ENCODE results near the gene POLD1. TPM values are rescaled to one million over a fixed set of nuclear protein-coding genes. Genes with fewer than 3 reads are reported as not detected.

POLD1 gene
- total and polyA plus RNA-seq, 2 experiments from 2014 or later = 111 to 173 TPM

DNA sequence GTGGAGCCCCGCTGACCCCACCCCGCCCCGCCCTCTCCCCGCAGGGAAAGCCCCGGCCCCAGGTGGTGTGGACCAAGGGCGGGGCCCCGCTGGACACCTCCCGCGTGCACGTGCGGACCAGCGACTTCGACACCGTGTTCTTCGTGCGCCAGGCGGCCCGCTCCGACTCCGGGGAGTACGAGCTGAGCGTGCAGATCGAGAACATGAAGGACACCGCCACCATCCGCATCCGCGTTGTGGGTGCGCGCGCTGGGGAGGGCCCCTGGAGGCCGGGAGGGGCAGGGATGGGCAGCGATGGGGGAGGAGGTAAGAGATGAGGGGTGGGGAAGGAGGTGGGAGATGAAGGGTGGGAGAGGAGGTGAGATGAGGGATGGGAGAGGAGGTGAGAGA, 74.9 kb downstream of the POLD1 start:
- H3K79me2 ChIP-seq (replicated peaks; ENCODE audit: insufficient read depth) = no peaks in the 10 kb centered on the region
- DNase-seq (ENCODE audit: low spot score) (no peak), ATAC-seq (no peak)
- Mint-ChIP-seq H3K27me3 (ENCODE audit: insufficient read depth, low read depth, poor library complexity) (peaks cover 11% of the 10 kb centered on the region), H3K9me3 (peaks cover 85% of the 10 kb centered on the region), H3K27ac (no peak overlapping the region), H3K4me3 (no peak overlapping the region), H3K36me3 (ENCODE audit: low read depth) (peaks cover 38% of the 10 kb centered on the region), H3K4me1 (no peaks in the 10 kb centered on the region)
- no peaks in the 10 kb centered on the region for H3K4me1 ChIP-seq (ENCODE audit: insufficient read depth)
- H3K9me2 ChIP-seq (ENCODE audit: insufficient read depth) = 0 out of 2 replicates have a peak, but pooled peaks cover 3% of the 10 kb centered on the region
- no peak overlapping the region for H2AFZ ChIP-seq
- H3K4me3 ChIP-seq = no peak overlapping the region
- H3K4me2 ChIP-seq = no peak overlapping the region
- no peaks in the 10 kb centered on the region for H3F3A ChIP-seq (replicated peaks; ENCODE audit: low read depth)
- H4K20me1 ChIP-seq (replicated peaks; ENCODE audit: insufficient read depth) = no peaks in the 10 kb centered on the region
- no peaks in the 10 kb centered on the region for H3K27me3 ChIP-seq (ENCODE audit: insufficient read depth)
- no peak for TF ChIP-seq NANOG (IDR thresholded peaks at IDR 0.05; ENCODE audit: borderline replicate concordance)
- TF ChIP-seq STAT1 (IDR thresholded peaks at IDR 0.05; ENCODE audit: unreplicated experiment) = no peak
- TF ChIP-seq, protein P1, sequence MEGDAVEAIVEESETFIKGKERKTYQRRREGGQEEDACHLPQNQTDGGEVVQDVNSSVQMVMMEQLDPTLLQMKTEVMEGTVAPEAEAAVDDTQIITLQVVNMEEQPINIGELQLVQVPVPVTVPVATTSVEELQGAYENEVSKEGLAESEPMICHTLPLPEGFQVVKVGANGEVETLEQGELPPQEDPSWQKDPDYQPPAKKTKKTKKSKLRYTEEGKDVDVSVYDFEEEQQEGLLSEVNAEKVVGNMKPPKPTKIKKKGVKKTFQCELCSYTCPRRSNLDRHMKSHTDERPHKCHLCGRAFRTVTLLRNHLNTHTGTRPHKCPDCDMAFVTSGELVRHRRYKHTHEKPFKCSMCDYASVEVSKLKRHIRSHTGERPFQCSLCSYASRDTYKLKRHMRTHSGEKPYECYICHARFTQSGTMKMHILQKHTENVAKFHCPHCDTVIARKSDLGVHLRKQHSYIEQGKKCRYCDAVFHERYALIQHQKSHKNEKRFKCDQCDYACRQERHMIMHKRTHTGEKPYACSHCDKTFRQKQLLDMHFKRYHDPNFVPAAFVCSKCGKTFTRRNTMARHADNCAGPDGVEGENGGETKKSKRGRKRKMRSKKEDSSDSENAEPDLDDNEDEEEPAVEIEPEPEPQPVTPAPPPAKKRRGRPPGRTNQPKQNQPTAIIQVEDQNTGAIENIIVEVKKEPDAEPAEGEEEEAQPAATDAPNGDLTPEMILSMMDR (conservative IDR thresholded peaks at IDR 0.05; ENCODE audit: low read depth in 2 of 2) = no peak
- TF ChIP-seq, protein P2, sequence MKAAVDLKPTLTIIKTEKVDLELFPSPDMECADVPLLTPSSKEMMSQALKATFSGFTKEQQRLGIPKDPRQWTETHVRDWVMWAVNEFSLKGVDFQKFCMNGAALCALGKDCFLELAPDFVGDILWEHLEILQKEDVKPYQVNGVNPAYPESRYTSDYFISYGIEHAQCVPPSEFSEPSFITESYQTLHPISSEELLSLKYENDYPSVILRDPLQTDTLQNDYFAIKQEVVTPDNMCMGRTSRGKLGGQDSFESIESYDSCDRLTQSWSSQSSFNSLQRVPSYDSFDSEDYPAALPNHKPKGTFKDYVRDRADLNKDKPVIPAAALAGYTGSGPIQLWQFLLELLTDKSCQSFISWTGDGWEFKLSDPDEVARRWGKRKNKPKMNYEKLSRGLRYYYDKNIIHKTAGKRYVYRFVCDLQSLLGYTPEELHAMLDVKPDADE (IDR thresholded peaks at IDR 0.05) = no peak
- TF ChIP-seq, protein P3, sequence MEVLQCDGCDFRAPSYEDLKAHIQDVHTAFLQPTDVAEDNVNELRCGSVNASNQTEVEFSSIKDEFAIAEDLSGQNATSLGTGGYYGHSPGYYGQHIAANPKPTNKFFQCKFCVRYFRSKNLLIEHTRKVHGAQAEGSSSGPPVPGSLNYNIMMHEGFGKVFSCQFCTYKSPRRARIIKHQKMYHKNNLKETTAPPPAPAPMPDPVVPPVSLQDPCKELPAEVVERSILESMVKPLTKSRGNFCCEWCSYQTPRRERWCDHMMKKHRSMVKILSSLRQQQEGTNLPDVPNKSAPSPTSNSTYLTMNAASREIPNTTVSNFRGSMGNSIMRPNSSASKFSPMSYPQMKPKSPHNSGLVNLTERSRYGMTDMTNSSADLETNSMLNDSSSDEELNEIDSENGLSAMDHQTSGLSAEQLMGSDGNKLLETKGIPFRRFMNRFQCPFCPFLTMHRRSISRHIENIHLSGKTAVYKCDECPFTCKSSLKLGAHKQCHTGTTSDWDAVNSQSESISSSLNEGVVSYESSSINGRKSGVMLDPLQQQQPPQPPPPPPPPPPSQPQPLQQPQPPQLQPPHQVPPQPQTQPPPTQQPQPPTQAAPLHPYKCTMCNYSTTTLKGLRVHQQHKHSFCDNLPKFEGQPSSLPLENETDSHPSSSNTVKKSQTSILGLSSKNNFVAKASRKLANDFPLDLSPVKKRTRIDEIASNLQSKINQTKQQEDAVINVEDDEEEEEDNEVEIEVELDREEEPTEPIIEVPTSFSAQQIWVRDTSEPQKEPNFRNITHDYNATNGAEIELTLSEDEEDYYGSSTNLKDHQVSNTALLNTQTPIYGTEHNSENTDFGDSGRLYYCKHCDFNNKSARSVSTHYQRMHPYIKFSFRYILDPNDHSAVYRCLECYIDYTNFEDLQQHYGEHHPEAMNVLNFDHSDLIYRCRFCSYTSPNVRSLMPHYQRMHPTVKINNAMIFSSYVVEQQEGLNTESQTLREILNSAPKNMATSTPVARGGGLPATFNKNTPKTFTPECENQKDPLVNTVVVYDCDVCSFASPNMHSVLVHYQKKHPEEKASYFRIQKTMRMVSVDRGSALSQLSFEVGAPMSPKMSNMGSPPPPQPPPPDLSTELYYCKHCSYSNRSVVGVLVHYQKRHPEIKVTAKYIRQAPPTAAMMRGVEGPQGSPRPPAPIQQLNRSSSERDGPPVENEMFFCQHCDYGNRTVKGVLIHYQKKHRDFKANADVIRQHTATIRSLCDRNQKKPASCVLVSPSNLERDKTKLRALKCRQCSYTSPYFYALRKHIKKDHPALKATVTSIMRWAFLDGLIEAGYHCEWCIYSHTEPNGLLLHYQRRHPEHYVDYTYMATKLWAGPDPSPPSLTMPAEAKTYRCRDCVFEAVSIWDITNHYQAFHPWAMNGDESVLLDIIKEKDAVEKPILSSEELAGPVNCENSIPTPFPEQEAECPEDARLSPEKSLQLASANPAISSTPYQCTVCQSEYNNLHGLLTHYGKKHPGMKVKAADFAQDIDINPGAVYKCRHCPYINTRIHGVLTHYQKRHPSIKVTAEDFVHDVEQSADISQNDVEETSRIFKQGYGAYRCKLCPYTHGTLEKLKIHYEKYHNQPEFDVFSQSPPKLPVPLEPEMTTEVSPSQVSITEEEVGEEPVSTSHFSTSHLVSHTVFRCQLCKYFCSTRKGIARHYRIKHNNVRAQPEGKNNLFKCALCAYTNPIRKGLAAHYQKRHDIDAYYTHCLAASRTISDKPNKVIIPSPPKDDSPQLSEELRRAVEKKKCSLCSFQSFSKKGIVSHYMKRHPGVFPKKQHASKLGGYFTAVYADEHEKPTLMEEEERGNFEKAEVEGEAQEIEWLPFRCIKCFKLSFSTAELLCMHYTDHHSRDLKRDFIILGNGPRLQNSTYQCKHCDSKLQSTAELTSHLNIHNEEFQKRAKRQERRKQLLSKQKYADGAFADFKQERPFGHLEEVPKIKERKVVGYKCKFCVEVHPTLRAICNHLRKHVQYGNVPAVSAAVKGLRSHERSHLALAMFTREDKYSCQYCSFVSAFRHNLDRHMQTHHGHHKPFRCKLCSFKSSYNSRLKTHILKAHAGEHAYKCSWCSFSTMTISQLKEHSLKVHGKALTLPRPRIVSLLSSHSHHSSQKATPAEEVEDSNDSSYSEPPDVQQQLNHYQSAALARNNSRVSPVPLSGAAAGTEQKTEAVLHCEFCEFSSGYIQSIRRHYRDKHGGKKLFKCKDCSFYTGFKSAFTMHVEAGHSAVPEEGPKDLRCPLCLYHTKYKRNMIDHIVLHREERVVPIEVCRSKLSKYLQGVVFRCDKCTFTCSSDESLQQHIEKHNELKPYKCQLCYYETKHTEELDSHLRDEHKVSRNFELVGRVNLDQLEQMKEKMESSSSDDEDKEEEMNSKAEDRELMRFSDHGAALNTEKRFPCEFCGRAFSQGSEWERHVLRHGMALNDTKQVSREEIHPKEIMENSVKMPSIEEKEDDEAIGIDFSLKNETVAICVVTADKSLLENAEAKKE (CRISPR knock-in tag; IDR thresholded peaks at IDR 0.05) = no peak
- no peak for TF ChIP-seq CREB1 (CRISPR knock-in tag; IDR thresholded peaks at IDR 0.05; ENCODE audit: low read depth)
- no peak for TF ChIP-seq EZH2phosphoT487 (IDR thresholded peaks at IDR 0.05; ENCODE audit: unreplicated experiment)
- no peak for TF ChIP-seq EZH2 (IDR thresholded peaks at IDR 0.05; ENCODE audit: low read depth, unreplicated experiment)
- no peak for TF ChIP-seq JUNB (IDR thresholded peaks at IDR 0.05; ENCODE audit: unreplicated experiment)
- TF ChIP-seq ZNF331 (CRISPR knock-in tag; IDR thresholded peaks at IDR 0.05; ENCODE audit: low read depth) = no peak
- no peak for TF ChIP-seq ZNF114 (CRISPR knock-in tag; IDR thresholded peaks at IDR 0.05)
- TF ChIP-seq, protein P4, sequence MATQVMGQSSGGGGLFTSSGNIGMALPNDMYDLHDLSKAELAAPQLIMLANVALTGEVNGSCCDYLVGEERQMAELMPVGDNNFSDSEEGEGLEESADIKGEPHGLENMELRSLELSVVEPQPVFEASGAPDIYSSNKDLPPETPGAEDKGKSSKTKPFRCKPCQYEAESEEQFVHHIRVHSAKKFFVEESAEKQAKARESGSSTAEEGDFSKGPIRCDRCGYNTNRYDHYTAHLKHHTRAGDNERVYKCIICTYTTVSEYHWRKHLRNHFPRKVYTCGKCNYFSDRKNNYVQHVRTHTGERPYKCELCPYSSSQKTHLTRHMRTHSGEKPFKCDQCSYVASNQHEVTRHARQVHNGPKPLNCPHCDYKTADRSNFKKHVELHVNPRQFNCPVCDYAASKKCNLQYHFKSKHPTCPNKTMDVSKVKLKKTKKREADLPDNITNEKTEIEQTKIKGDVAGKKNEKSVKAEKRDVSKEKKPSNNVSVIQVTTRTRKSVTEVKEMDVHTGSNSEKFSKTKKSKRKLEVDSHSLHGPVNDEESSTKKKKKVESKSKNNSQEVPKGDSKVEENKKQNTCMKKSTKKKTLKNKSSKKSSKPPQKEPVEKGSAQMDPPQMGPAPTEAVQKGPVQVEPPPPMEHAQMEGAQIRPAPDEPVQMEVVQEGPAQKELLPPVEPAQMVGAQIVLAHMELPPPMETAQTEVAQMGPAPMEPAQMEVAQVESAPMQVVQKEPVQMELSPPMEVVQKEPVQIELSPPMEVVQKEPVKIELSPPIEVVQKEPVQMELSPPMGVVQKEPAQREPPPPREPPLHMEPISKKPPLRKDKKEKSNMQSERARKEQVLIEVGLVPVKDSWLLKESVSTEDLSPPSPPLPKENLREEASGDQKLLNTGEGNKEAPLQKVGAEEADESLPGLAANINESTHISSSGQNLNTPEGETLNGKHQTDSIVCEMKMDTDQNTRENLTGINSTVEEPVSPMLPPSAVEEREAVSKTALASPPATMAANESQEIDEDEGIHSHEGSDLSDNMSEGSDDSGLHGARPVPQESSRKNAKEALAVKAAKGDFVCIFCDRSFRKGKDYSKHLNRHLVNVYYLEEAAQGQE (IDR thresholded peaks at IDR 0.05; ENCODE audit: unreplicated experiment) = no peak
- no peak for TF ChIP-seq POLR2AphosphoS5 (IDR thresholded peaks at IDR 0.05; ENCODE audit: low read depth)
- no peak overlapping the region for H3K27ac ChIP-seq (ENCODE audit: low read depth)
- H3K36me3 ChIP-seq (ENCODE audit: insufficient read depth) = no peaks in the 10 kb centered on the region

All from GM23338 (cell line).